GM15510 (cell line): Measurements from ENCODE around the gene LBR.

Experiments used
- POLR2A ChIP-seq: IDR thresholded peaks from 3 replicates; pipeline ENCODE4 v1.6.1; 2011; ENCODE audit warnings: borderline replicate concordance; ENCODE audit not compliant: insufficient read length; ENCODE audit errors: extremely low read depth

Gene LBR

DNA sequence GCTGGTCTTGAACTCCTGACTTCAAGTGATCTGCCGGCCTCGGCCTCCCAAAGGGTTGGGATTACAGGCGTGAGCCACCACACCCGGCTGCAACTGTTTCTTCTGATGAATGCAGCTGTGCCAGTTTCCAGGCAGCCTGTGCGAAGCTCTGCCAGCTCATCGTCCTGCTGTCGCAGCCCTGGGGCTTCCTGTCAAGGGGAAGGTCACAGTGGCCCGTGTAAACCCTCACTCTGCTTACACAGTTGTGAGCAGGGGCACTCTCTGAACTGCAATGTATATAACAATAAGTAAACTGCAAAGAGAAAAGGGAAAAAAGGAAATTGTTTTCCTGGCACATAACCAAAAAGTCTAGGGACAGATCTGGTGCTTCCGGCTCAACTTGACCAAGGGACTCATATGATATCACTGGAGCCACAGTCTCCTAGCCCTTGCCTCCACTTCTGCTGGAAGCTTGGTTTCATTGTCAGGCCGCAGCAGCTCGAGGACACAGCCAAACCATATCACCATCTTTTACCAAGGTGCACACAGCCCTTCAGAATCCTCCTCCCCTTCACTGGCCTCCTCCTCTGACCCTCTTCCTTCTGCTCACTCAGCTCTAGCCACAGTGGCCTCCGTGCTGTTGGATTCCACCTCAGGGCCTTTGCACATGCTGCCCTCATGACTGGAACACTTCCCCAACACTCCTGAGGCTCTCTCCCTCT, 22.8 kb upstream of the LBR start:
- TF ChIP-seq POLR2A = no peak

DNA sequence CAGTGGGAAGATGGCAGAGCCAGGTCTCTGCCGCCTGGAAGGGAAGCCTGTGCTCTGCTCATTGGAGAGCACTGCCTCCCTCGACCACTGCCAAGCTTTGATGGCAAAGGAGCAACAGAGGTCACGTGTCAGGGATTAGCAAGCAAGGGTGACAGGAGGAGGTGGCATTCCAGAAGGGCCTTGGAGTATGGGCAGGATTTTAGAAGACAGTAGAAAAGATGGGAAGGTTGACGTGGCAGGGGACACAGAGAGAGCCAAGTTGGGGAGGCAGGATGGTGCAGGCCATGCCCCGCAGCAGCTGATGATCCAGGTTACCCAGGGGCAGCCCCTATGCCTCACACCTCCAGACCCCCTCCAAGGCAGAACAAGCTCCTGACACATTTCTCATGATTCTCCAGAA, 21.9 kb upstream of the LBR start:
- TF ChIP-seq POLR2A = no peak

DNA sequence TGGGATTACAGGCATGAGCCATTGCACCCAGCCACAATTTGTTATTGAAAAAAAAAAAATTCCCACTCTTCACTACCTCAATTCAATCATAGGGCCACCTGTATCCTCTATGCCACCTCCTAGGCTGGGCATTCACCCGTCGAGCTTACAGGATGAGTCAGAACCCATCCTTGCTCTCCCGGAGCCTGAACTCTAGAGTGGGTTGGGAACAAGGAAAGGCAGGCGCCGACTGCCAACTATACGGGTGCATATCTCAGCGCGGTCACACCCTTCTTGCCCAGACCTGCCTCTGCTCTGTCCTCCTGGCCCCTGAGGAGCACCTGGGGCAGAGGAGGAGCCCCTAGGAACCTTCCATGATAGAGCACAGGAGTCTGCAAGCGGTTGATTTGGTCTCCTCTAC, 21.4 kb upstream of the LBR start:
- TF ChIP-seq POLR2A = no peak

DNA sequence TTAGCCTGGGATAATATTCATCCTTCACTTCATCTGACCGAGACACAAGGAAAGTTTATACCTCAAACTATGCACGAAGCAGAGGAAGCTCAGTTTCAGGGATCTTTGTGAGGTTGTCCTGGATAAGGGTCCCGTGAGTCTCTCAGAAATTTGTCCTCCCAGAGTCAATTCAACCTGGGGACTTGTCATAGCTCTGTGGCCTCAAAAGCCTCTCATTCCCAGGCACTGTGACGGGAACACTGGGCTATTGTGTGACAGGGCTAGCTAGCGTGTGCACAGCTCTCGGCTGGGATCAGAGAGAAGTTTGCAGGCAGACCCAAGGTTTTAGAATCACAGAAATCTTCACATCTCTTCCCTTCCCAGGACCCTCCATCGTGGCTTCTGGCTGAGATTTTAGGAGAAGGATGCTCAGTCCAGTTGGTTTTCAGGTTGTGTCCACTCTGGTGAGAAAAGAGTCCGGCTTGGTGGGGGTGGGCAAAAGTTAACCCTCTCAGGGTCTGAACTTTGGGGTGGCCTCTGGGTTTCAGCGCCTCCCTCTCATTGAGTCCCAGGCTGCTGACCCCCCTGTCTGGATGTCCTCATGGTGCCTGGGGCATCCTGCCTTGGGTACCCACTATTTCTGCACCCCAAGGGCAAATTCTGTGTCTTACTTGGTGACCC, 20.4 kb upstream of the LBR start:
- no peak for TF ChIP-seq POLR2A

DNA sequence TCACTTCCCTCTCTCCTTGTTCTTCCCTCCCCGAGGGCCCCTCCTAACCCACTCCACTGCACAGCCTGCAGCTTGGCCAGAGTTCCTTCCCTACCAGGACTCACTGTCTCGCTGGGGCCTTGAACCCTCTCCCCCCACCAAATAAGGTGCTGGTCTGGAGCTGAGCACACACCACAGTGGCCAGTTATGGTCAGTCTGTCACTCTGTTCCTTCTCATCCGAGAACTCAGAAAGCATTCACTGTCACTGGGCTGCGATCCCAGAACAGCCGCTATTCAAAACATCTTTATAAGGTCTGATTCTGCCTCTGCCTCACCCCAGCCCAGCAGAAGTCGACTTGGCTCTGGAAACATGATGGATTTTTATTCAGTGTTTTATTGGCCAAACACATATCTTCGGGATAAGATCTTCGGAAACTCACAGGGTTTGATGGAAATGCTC, 19.8 kb upstream of the LBR start:
- TF ChIP-seq POLR2A = no peak

DNA sequence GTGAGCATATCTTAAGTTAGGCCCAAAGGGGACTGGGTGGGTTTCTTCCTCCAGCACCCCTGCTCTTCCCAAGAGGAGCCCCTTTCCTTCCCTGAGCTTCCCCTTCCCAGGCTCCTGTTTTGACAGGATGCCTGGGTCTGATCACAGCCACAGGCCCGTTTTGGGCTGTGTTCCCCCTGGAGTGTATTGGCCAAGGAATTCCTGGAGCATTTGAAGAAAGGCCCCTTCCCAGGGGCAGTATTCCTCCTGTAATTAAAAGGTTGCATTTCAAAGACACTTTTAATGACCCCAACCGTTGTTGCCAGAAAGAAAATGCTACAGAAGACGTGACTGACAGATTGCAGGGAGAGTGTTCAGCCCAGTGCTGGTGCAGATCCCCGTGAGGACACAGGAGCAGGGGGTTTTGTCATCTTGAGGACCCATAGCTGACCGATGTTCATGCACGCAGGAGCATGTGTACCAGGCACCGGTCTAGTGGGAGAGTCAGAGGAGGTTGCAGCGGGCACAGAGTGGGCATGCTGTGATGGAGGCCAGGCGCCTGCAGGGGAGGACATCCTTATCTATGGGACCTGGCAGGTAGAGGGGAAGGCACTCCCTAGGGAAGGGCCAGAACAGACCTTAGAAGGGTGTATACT, 19.3 kb upstream of the LBR start:
- TF ChIP-seq POLR2A = no peak

DNA sequence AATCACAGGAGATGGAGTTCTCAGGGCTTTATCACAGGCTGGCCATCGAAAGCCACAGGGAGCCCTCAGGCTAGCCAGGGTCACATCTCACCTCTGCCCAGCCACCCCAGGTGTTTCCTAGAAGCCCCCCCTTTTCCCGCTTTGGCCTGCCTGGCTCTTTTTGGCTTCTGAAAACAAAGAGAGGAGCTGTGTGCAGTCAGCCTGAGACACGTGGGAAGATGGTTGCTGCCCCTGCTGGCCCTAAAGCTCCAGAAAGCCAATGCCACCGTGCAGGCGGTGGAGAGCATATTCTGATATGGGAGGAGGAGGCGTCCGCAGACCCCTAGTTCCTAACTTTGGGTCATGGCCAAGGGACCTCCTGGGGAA, 18.7 kb upstream of the LBR start:
- no peak for TF ChIP-seq POLR2A

DNA sequence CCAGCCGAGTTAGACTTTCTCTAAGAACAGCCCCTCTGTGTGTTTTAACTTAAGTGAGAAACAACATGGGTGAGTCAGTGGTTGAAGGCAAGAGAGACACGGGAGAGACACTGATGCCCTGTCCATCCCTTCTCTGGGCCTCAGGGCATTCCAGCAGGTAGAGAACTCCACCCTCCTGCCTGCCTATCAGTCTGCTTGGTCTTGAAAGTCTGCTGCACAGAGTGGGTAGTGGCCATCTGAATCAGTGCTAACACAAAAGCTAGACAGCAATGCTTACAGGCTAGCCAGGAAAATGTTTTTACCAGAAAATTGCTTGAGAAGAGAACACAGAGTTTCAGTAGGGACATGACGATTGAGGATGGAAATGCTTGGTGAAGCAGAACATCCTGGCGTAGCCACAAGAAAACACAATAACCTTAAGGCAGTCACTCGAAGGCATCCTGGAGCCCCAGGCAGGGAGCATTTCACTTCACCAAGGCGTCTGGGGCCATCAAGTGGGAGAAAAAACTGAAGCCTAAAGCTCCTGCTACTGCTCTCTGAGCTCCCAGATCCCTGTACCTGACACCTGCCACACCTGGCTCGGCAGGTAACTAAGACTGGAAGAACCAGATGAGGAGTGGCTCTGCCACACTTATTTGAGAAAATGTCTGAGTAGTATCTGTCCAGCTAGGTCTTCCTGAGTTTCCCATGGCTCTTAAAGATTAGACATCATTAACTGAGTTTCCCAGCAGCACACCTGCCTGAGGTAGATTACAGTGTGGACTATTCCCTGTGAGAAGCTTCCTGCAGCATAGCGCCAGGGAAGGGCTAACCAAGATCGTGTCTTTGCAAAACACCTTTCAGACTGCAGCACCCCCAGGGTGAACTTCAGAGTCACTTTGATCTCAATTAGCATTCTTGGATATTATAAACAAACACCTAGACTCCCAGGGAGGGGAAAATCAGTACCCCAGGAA, 18.1 kb upstream of the LBR start:
- no peak for TF ChIP-seq POLR2A

DNA sequence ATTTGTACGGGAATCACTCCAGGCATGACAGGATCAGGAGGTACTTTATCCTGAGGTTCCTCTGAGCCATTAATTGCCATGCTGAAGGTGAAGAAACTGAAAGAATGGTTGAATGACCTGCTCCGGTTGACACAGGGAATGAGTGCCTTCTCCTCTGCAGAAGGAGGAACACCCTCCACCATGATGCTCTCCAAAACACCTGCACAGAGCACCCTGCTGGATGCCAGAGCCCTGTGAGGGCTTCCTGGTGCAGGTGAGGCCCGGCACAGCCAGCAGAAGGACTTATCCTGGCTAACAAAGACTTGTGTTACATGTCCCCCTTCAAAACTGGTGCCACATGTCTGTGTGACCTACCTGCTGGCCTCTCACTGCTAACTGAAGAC, 14.3 kb upstream of the LBR start:
- no peak for TF ChIP-seq POLR2A

DNA sequence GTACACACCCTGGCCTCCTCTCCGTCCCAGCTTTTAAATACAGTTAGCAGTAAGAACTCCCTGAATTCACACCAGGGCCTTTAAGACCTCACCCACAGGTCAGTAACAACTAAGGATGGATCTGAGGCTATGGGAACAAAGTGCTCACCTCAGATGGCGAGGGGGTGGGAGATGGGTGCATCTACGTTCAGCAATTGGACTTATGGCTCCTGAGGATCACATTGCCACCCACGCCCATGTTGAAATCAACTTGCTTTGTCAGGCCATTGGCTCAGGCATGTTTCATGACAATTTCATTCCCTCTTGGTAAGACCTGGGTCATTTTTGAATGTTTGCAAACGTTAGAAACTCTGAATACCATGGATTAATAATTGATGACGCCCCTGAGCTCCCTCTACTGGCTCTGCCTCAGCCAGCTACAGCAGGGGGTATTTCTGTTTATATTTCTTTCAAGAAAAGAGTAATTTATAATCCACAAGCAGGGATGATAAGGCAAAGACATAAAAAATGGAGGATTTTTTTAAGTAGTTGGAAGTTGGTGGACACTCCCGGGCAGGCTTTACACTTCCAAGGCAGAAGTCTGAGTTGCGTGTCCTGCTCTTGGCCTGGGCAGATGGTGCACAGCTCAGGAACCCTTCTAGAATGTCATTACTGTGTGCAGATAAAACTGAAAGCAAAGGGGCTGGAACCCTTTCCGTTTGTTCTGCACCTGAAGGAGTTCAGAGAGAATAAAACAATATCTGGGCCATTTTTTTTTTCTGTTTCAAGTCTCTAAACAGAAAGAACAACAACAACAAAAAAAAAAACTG, 13.7 kb upstream of the LBR start:
- TF ChIP-seq POLR2A = no peak

DNA sequence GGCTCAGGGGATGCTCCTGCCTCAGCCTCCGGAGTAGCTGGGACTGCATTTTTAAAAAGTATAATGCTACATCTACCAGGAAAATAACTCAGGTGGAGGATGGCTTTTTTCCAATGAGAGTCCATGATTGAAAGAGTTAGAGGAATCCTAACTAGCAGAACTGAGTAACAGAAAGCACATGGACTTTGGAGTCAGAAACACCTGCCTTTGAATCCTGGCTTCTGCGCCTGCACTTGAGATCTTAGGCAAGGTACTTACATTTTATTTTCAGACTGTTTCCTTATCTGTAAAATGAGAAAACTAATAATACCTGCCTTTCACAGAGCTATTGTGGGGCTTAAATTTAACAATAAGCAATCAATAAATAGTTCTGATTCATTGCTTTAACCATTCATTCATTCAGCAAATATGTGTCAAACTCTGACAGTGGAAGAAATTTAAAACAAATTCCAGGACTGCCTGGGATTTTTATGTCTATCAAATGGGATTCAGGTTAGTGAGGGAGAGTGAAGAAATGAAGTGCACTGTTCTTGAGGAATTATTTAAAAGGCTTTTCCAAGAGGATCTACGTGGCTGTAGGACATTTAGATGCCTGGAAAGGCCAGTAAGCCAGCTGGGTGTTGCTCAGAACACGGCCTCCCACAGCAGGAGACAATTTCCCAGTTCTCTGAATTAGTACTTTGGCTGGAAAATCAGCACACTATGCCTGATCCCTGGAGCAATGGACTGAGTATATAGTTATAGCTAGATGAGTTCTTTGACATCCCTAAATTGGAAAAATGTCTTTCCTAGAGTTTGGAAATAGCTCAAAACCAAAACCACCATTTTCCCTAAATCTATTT, 12.8 kb upstream of the LBR start:
- no peak for TF ChIP-seq POLR2A

DNA sequence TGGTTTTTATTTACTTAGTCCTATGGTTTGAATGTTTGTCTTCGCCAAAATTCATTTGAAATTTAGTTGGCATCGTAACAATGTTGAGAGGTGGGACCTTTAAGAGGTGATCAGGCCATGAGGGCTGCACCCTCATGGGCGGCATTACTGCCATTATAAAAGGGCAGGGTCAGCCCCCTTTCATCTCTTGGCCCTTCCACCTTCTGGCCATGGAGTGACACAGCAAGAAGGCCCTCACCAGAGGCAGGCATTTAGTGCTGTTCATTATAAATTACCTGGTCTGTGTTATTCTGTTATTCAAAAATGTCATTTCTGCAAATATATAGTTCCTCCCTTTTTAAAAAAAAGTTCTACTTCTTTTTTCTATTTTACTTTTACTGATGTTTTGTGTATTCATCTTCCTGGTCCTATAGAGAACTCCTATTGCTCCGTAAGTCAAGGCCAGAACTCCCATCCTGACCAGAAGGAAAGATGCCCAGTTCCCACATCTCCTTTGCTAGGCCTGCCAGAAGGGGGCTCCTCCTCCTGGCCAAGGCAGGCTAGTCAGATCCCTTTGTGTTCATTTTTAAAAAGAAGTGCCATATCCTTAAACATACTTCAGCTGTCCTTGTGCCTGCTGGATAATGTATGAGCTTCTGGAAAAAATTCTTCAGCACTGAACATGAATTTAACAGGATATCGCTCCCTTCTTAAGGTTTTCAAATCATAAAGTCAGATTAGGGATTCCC, 10.0 kb upstream of the LBR start:
- TF ChIP-seq POLR2A = no peak

DNA sequence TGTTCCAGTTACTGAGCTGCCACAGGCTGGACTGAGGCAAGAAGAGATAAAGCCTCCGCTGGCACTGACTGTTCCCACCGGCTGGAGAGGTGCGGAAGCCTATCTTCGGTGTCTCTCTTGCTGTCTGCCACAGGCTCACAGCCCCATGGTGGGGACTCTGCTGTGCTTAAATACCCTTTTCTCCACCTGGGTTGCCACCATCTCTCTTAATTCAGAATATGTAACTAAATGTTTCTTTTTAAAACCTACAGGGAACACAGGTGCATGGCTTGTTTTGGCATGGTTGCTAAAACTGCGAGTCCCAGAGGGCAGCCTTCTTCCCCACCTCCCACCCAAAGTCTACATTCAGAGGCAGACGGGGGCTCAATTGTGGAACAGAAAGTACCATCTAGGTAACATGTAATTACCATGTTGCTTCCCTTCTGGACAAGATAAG, 8.1 kb upstream of the LBR start:
- peak; percentile 47 for TF ChIP-seq POLR2A
